ENCODE results near the gene FBLN1.

DNA sequence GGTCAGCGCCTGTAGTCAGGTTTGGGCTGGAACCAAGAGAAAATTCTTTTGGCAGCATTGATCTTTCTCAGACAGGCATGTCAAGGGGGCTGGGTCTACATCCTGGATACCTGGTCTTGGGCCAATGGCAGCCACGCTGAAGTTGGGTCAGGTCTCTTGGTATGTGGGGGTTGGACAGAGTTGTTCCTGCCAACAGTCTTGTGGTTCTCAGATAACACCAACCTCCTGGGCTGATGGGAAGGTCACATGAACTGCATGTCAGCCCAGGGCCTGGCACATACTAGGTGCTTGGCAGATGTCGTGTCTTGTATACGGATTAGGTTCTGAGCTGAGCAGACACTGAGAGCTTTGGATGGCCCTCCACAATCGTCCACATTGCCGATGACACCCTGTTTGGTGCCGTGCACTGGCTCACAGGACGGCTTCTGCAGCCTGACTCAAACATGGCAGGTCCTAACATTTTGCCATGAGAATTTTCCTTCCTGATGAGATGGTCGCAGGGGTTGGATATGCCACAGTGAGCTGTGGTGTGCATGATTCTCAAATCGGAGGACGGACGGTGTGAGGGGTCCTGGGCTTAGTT lies 42.0 kb downstream of the FBLN1 start:
- TF ChIP-seq, protein P1, sequence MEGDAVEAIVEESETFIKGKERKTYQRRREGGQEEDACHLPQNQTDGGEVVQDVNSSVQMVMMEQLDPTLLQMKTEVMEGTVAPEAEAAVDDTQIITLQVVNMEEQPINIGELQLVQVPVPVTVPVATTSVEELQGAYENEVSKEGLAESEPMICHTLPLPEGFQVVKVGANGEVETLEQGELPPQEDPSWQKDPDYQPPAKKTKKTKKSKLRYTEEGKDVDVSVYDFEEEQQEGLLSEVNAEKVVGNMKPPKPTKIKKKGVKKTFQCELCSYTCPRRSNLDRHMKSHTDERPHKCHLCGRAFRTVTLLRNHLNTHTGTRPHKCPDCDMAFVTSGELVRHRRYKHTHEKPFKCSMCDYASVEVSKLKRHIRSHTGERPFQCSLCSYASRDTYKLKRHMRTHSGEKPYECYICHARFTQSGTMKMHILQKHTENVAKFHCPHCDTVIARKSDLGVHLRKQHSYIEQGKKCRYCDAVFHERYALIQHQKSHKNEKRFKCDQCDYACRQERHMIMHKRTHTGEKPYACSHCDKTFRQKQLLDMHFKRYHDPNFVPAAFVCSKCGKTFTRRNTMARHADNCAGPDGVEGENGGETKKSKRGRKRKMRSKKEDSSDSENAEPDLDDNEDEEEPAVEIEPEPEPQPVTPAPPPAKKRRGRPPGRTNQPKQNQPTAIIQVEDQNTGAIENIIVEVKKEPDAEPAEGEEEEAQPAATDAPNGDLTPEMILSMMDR (conservative IDR thresholded peaks at IDR 0.05) = no peak
- TF ChIP-seq ZFX (IDR thresholded peaks at IDR 0.05) = no peak

All from C4-2B (cell line).